GM20000 (cell line): Measurements from ENCODE around the gene KIF4B.
"Not testable (repeated sequence)": the region's sequence is repeated elsewhere in the genome, so short reads cannot be mapped to it uniquely, and the experiment has no call there.

Experiments used
- DNase-seq: peaks from one replicate; pipeline ENCODE4 v3.0.0; 2012; ENCODE audit warnings: low spot score
- CTCF ChIP-seq: IDR thresholded peaks from 2 replicates; pipeline ENCODE4 v1.5.1; 2012; ENCODE audit warnings: mild to moderate bottlenecking, control low read depth; ENCODE audit errors: extremely low read depth, missing control alignments

The KIF4B gene

GRCh38 chr5:154995679-154996078 lies 17.9 kb upstream of the KIF4B start:
- TF ChIP-seq CTCF, result no peak
- no peak for DNase-seq

DNA sequence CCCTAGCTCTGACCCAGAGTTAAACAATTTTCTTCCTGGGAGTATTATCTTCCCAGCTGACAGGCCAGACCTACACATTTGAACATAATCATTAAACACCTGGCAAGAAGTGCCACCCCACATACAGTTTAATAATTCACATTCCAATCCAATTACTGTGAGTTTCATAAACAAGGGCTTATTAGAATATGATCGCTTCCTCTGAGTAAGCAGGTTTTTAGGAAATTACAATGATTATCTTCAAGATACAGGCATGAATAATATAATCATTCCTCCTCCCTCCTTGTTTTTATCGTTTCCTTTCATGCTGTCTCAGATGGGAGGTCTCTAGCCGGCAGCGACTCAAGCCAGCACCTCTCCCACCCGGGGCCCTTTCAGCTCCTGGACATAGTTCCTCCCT lies 15.8 kb upstream of the KIF4B start:
- TF ChIP-seq CTCF, result no peak
- no peak for DNase-seq

DNA sequence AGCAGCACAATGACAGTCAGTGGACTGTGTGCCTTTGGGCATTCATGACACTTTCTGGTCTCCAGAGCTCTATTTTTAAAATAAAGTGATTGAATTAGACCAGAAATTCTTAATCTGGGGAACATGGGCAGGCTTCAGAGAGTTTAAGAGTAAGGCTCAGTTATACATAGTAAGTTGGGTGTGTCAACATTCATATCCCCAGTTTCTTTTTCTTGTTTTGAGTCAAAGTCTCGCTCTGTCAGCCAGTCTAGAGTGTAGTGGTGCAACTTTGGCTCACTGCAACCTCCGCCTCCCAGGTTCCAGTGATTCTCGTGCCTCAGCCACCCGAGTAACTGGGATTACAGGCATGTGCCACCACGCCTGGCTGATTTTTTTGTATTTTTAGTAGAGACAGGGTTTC lies 13.7 kb upstream of the KIF4B start:
- TF ChIP-seq CTCF, result no peak
- DNase-seq, result no peak

- no peak for DNase-seq
- no peak for TF ChIP-seq CTCF
These were observed 12.0 kb upstream of the KIF4B start for GRCh38 chr5:155001523-155001922.

DNA sequence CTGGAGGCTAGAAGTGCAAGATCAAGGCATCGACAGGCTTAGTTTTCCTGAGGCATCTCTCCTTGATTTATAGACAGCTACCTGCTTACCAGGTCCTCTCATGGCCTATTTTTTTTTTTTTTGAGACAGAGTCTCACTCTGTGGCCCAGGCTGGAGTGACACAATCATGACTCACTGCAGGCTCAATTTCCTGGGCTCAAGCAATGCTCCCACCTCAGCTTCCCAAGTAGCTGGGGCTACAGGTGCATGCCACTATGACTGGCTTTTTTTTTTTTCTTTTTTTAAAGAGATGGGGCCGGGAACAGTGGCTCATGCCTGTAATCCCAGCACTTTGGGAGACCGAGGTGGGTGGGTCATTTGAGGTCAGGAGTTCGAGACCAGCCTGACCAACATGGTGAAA lies 10.8 kb upstream of the KIF4B start:
- DNase-seq, result not testable (repeated sequence)

DNA sequence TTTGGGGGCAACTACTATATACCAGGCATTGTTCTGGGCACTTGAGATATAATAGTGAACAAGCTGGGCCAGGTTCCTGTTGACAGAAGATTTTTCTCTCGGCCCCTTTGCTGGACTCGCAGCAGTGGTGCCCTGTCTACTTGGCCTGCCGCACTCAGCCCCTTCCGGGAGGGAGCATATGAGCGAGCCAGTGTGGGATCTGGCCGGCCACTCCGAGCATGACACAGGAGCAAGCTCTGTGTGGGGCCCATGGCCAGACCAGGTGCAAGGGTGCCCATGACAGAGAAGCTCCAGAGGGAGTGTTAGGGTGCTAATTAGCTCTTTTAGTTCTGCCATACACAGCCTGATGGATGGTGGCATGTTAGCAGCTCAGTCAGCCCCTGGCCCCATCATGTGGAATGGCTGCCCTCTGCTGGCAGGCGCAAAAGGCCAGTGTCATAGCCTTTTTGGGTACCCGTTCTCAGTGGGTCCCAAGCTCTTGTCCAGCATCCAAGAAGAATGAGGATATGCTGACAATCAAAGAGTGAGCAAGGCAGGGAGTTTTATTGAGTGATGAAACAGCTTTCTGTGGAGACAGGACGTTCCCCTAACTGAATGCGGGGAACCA lies 9.3 kb upstream of the KIF4B start:
- DNase-seq, result no peak
- TF ChIP-seq CTCF, result no peak

DNA sequence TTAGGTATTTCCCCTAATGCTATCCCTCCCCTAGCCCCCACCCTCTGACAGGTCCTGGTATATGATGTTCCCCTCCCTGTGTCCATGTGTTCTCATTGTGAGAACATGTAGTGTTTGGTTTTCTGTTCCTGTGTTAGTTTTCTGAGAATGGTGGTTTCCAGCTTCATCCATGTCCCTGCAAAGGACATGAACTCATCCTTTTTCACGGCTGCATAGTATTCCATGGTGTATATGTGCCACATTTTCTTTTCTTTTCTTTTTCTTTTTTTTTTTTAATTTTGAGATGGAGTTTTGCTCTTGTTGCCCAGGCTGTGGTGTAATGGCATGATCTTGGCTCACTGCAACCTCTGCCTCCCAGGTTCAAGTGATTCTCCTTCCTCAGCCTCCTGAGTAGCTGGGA lies 7.3 kb upstream of the KIF4B start:
- not testable (repeated sequence) for DNase-seq

GRCh38 chr5:155008669-155009068 lies 4.9 kb upstream of the KIF4B start:
- TF ChIP-seq CTCF, result no peak
- no peak for DNase-seq

- TF ChIP-seq CTCF, result no peak
- DNase-seq, result no peak
These were observed 2.7 kb upstream of the KIF4B start for GRCh38 chr5:155010881-155011280.
